ENCODE measurements around the gene FIGNL1. TPM values are rescaled to one million over a fixed set of nuclear protein-coding genes. Genes with fewer than 3 reads are reported as not detected.
"Not testable (repeated sequence)": the region's sequence is repeated elsewhere in the genome, so short reads cannot be mapped to it uniquely, and the experiment has no call there.

Gene FIGNL1
- total RNA-seq, 1 experiment from 2014 or later = 25.7 TPM

DNA sequence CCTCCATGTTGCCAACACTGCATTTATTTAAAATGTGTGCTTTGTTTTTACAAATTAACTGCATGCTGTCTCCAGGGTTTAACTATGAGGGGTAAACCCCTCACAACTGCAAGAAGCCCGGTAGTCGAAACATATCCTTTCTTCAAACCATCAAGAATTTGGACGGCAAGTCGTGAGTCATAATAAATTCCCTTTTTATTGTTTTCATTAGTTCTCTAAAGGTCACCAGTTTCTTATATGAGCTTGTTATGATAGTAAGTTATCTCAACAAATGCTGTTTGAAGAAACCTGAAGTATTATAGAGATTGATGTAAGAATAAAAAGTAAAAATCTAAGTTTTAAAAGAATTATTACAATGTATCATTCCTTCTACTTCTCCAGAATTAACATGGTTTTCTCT is 12.2 kb upstream of the FIGNL1 start:
- no peaks in the 10 kb centered on the region for H3K27me3 ChIP-seq (ENCODE audit: insufficient read depth, low read depth)
- no peak for DNase-seq
- H3K4me1 ChIP-seq (replicated peaks; ENCODE audit: insufficient read depth) = no peaks in the 10 kb centered on the region
- BruUV-seq (replicated peaks) = no TSS peak
- H3K9me3 ChIP-seq (ENCODE audit: insufficient read depth, low read depth) = no peaks in the 10 kb centered on the region
- H3K4me2 ChIP-seq = no peak overlapping the region
- H3K4me3 ChIP-seq = no peak overlapping the region
- H3K36me3 ChIP-seq (ENCODE audit: low read depth) = no peaks in the 10 kb centered on the region
- CTCF ChIA-PET = no interaction called here
- H2AFZ ChIP-seq = no peak overlapping the region
- no peaks in the 10 kb centered on the region for H4K20me1 ChIP-seq (ENCODE audit: insufficient read depth)
- TF ChIP-seq CTCF (conservative IDR thresholded peaks at IDR 0.05) (no peak), EZH2 (IDR thresholded peaks at IDR 0.05; ENCODE audit: low read depth) (no peak)
- no peak overlapping the region for H3K27ac ChIP-seq
- no peaks in the 10 kb centered on the region for H3K79me2 ChIP-seq (ENCODE audit: low read depth)
- intact Hi-C loops (cut with micrococcal nuclease; ENCODE audit: unreplicated experiment) = loop anchor here (10.0 kb wide), 1 partner anchor 902 kb away; no protein-coding TSS in a partner anchor
- H3K9me2 ChIP-seq (ENCODE audit: insufficient read depth) = no peaks in the 10 kb centered on the region
- H3F3A ChIP-seq (ENCODE audit: insufficient read depth, low read depth) = no peaks in the 10 kb centered on the region
- POLR2A ChIA-PET (ENCODE audit: unreplicated experiment) = no interaction called here

DNA sequence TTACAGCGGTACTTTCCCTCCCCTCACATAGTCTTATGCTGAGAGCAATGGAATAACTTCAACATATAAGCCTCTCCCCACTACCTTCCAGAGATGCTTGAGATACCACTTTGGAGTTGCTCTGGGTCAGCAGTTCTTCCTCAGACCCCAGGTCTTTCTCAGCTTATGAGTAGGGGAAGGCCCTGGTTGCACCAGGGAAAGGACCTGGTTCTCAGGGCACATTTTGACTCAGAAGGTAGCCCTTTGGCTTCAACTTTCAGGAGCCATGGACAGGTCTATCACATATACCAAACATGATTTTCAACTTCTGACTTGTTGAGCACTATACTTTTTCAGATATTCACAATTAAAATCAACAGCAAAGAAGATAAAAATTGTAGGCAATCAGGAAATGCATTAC is 11.5 kb upstream of the FIGNL1 start:
- H3K4me2 ChIP-seq = no peak overlapping the region
- no peaks in the 10 kb centered on the region for H4K20me1 ChIP-seq (ENCODE audit: insufficient read depth)
- no peaks in the 10 kb centered on the region for H3K9me2 ChIP-seq (ENCODE audit: insufficient read depth)
- intact Hi-C loops (cut with micrococcal nuclease; ENCODE audit: unreplicated experiment) = loop anchor here (10.0 kb wide), 1 partner anchor 903 kb away; no protein-coding TSS in a partner anchor
- H3K4me3 ChIP-seq = no peak overlapping the region
- H3K36me3 ChIP-seq (ENCODE audit: low read depth) = no peaks in the 10 kb centered on the region
- no peaks in the 10 kb centered on the region for H3K27me3 ChIP-seq (ENCODE audit: insufficient read depth, low read depth)
- H2AFZ ChIP-seq = no peak overlapping the region
- no peaks in the 10 kb centered on the region for H3K4me1 ChIP-seq (replicated peaks; ENCODE audit: insufficient read depth)
- H3F3A ChIP-seq (ENCODE audit: insufficient read depth, low read depth) = no peaks in the 10 kb centered on the region
- ChIA-PET CTCF (no interaction called here), POLR2A (ENCODE audit: unreplicated experiment) (no interaction called here)
- TF ChIP-seq EZH2 (IDR thresholded peaks at IDR 0.05; ENCODE audit: low read depth) = no peak
- TF ChIP-seq CTCF (conservative IDR thresholded peaks at IDR 0.05) = no peak
- BruUV-seq (replicated peaks) = no TSS peak
- no peak for DNase-seq
- no peaks in the 10 kb centered on the region for H3K79me2 ChIP-seq (ENCODE audit: low read depth)
- H3K9me3 ChIP-seq (ENCODE audit: insufficient read depth, low read depth) = no peaks in the 10 kb centered on the region
- H3K27ac ChIP-seq = no peak overlapping the region

DNA sequence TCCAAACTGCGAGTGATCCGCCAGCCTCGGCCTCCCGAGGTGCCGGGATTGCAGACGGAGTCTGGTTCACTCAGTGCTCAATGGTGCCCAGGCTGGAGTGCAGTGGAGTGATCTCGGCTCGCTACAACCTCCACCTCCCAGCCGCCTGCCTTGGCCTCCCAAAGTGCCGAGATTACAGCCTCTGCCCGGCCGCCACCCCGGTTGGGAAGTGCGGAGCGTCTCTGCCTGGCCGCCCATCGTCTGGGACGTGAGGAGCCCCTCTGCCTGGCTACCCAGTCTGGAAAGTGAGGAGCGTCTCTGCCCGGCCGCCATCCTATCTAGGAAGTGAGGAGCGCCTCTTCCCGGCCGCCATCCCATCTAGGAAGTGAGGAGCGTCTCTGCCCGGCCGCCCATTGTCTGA is 9.0 kb upstream of the FIGNL1 start:
- H3K9me2 ChIP-seq (ENCODE audit: insufficient read depth); H3K9me3 ChIP-seq (ENCODE audit: insufficient read depth, low read depth); H3K4me3 ChIP-seq; BruUV-seq (replicated peaks); H3K79me2 ChIP-seq (ENCODE audit: low read depth); H3F3A ChIP-seq (ENCODE audit: insufficient read depth, low read depth); H3K4me2 ChIP-seq; POLR2A ChIA-PET (ENCODE audit: unreplicated experiment); H3K27ac ChIP-seq; H3K4me1 ChIP-seq (replicated peaks; ENCODE audit: insufficient read depth); H3K36me3 ChIP-seq (ENCODE audit: low read depth); H4K20me1 ChIP-seq (ENCODE audit: insufficient read depth); intact Hi-C loops (cut with micrococcal nuclease; ENCODE audit: unreplicated experiment); CTCF ChIA-PET; H2AFZ ChIP-seq; DNase-seq: not testable (repeated sequence)
- H3K27me3 ChIP-seq (ENCODE audit: insufficient read depth, low read depth) = peaks cover 11% of the 10 kb centered on the region; the same call in 1 of the 2 replicates

GRCh38 chr7:50458651-50459050 is 8.5 kb upstream of the FIGNL1 start:
- H4K20me1 ChIP-seq (ENCODE audit: insufficient read depth); POLR2A ChIA-PET (ENCODE audit: unreplicated experiment); CTCF ChIA-PET; H3K4me2 ChIP-seq; H3K4me1 ChIP-seq (replicated peaks; ENCODE audit: insufficient read depth); BruUV-seq (replicated peaks); H2AFZ ChIP-seq; H3K36me3 ChIP-seq (ENCODE audit: low read depth); DNase-seq; H3F3A ChIP-seq (ENCODE audit: insufficient read depth, low read depth); H3K4me3 ChIP-seq; H3K79me2 ChIP-seq (ENCODE audit: low read depth); H3K27ac ChIP-seq; H3K9me3 ChIP-seq (ENCODE audit: insufficient read depth, low read depth); intact Hi-C loops (cut with micrococcal nuclease; ENCODE audit: unreplicated experiment); H3K9me2 ChIP-seq (ENCODE audit: insufficient read depth): not testable (repeated sequence)
- H3K27me3 ChIP-seq (ENCODE audit: insufficient read depth, low read depth) = peaks cover 11% of the 10 kb centered on the region; the same call in 1 of the 2 replicates

Measured in PC-9 (cell line).